Kidney glomerular epithelial cell (primary cell): ENCODE measurements around the gene CALB2.
"Not testable (repeated sequence)": the region's sequence is repeated elsewhere in the genome, so short reads cannot be mapped to it uniquely, and the experiment has no call there.

ENCODE experiments used
- DNase-seq: peaks from one replicate; lab custom pipeline; 2025; lab: John Stamatoyannopoulos, UW

CALB2 gene, protein sequence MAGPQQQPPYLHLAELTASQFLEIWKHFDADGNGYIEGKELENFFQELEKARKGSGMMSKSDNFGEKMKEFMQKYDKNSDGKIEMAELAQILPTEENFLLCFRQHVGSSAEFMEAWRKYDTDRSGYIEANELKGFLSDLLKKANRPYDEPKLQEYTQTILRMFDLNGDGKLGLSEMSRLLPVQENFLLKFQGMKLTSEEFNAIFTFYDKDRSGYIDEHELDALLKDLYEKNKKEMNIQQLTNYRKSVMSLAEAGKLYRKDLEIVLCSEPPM

DNA sequence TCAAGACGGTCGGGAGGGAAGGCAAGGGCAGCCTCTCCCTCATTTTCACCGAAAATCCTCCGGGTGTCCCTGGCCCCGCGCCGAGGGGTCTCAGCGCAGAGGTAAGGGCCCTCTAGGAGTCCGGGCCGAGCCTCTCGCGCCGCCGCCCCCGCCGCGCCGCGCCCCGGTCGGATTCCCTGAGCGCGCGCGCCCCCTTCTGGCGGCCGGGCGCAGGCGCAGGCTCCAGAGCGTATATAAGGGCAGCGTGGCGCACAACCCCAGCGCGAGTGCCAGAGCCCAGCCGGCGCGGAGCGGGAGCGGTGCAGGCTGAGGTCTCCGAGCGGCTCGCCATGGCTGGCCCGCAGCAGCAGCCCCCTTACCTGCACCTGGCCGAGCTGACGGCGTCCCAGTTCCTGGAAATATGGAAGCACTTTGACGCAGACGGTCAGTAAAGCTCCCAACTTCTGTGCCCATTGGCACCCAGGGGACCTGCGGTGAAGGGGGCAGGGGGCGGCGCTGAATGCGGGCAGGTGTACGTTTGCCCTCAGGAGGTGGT lies at the start of gene CALB2:
TSS of gene CALB2 (plus strand) at position 260 of the 535 bp plus-strand sequence. CDS start at position 330, 70 bp downstream.
- DNase-seq = peak; percentile 62

DNA sequence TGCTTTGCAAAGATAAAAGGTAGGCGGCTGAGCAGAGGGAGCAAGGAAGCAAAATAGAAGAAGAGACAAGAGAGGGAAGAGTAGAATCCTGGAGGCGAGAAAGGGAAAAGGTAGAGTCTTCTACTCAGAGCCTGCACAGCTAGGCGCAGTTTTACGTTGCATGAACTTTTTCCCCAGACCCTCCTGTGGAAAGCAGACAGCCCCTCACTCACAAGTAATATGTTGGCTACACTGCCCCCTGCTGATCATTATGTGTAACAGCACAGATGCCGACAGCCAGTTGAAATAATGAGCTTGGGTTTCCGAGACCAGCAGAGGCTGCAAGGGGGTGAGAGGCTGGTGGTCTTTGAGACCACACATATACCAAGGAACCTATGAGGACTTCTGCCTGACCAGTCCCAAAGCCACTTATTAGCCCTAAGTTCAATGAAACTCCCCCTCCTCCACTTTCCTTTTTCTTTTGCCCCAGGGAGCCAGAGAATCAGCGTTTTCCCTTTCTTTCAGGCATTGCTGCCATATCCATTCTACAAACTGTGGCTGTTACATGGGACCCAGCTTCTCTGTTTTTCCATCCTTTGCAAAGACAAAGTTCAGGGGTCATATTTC lies 46.9 kb upstream of the CALB2 start:
- no peak for DNase-seq

DNA sequence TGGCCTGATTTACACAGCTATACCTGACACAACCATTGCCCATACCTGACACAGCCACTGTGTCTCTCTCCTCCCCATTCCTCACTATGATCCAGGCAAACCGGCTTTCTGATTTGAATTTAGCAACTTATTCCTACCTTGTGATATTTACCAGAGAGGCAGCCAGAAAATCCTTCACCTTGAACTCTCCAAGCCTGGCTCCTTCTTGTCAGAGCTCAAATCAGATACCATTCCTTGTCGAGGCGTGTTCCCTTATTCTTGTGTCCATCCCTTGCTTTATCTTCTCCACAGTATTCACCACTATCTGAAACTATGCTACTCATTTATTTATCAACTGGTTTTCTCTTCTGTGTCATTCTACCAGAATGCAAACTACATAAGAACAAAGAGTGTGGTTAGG lies 44.9 kb upstream of the CALB2 start:
- not testable (repeated sequence) for DNase-seq

DNA sequence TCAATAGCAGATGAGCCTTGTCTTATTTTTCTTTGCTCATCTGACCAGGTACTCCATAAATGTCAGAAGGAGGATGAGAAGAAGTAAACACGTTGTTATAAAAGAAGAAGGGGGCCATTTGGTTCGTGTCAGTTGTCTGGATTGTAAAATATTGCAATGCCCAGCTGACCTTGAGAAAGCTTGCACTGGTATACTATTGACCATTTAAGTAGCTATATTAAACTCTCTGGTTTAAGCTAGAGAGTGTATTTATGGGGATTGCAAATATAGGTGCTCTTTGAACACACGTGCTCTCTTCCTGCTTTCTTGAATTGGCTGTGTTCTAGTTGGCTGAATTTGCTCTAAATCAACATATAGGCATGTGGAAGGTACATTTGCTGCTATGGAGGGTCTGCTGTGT lies 43.3 kb upstream of the CALB2 start:
- DNase-seq = no peak

DNA sequence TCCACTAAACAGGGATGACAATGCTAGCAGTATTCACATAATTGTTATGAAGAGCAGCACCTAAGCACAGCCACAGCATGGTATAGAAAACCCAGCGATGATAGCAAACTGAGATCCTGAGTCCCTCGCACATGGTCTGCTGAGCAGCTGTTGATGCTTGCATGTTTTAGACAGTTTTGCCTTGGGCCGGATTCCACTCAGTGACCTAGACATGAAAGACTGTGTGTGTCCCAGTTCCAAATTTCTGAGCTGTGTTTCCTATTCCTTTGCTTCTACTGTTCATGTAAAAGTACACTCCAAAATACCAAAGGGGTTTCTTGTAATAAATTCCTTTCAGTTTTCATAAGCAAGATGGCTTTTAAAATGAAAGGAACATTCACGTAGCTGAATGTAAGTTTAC lies 38.5 kb upstream of the CALB2 start:
- DNase-seq = no peak

DNA sequence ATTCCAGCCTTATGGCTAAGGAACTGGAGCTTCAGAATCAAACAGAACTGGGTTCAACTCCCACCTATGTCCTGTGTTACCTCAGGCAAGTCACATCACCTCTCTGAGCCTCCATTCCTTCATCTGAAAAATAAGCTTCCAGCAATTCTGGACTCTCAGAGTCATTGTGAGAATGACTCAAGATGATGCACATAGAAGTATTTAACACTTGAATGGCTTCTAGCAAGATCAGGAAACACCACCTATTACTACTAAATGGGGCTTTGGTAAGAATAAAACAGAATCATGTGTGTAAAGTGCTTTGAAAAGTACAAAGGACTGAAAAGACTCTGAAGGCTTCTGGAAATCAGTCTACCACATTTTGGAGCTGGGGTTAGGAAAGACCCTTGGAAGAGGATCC lies 30.8 kb upstream of the CALB2 start:
- peak; percentile 1 for DNase-seq

DNA sequence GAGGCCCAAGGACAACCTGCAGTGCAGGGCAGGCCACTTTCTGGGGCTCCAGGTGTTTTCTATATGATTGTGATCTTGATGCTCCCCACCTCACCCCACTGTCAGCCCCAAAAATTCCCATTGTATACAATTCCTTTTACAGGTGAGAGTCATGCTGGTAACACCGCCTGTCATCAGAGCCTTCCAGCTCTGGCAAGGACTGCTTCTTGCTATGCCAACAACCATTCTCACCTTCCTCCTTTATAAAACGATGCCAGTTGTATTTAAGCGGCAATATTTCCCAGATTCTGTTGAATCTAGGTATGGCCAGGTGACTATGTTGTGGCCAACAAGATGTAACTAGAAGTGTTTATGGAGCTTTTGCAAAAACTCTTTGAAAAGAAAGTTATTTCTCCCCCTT lies 30.4 kb upstream of the CALB2 start:
- no peak for DNase-seq

DNA sequence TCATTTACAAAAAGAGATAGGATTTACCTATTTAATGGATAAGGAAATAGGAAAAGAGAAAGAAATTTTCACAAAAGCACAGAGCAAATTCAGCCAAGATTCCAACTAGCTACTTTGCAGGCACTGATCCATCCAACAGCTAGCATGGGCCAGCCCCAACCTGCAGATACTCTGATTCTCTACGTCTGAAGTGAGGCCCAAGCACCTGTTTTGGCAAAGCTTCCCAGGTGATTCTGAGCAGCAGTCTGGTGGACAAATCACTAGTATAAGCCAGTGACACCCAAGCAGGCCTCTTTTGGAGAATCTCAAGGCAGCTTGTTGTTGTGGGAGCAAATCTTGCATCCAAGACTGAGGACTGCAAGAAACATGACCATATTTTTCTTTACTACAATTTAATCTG lies 20.9 kb upstream of the CALB2 start:
- DNase-seq = no peak

DNA sequence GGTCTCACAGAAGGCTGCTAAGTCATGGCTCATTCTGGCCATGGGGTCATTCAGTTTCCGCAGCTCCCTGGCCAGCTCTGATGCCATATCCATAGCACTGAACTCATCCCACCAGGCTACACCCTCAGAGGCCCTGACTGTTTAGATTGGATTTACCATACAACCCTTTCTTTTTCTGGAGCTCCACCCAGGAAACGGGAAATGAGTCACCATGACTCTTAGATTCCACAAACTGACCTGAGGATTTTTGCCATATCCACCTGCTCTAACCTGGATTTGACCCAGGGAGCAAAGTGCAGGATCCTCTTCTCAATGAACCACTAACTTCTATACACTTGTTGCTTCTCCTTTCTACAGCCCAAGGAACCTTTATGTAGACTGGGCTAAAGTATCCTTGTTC lies 20.3 kb upstream of the CALB2 start:
- no peak for DNase-seq

DNA sequence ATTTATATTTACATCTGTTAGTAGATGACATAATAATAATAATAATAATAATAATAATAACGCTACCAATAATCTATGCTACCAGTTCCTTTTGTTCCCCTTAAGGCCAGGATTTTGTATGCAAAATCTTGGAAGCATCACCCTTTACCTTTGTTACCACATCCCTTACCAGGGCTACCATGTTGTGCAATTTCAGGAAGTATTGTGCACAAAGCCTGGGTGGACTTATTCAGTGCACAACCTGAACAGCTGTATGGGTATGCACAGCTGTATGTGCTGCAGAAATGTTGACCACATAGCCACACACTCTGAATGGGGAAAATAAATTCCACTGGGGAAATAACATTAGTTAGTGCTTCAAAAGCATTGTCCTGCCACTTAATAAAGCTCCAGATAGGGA lies 19.9 kb upstream of the CALB2 start:
- DNase-seq = no peak

DNA sequence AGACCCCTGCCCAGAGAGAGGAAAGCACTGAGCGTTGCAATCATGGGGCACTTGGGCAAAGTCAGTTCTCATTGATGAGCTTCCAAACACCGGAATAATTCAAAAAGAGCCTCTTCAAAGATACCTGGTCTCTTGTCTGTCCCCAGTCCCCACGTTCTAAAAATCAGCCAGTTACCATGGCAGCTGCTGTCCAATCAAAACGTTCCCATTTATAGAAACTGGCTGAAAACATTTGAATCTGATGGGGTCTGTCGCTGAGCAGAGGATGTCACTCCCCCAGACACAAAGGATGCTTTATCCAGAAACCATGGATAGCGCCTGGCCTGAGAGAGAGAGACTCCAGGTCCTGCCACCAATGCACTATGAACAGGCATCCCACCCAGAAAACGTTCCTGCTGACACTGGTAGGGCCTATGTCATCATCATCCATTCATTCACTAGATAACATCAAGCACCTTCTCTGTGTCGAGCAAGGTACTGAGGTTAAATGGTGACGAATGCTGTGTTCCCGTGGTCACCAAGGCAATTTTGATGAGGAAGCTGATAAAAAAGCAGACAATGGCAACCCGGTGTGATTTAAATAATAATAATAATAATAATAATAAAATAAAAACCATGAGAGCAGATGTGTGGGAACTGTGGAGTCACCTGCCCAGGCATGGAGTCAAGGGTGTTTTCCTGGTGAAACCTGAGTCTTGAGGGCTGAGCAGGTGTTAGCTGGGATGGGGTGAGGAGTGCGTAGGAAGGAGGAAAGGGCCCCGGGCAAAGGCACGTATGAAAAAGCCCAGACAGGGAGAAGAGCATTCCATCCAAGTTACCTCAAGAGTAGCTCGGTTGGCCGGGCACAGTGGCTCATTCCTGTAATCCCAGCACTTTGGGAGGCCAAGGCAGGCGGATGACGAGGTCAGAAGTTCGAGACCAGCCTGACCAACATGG lies 19.0 kb upstream of the CALB2 start:
- no peak for DNase-seq

DNA sequence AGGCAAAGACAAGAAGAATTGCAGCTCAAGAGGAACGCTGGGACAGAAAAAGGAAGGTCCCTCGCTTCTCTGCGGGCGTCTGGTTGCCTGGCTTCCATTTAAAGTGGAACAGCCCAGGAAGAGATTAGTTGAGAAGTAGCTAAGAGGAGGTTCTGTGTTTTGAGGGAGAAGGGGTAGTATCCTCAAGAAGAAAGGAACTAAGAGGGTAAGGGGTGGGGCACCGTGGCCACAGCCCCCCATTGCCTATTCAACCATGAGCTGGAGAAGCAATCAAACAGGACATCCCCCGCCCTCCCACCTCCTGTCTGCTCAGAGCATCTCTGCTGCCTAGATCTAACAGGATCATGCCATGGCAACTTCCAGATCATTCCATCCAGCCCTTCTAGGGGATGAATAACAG lies 18.1 kb upstream of the CALB2 start:
- no peak for DNase-seq

DNA sequence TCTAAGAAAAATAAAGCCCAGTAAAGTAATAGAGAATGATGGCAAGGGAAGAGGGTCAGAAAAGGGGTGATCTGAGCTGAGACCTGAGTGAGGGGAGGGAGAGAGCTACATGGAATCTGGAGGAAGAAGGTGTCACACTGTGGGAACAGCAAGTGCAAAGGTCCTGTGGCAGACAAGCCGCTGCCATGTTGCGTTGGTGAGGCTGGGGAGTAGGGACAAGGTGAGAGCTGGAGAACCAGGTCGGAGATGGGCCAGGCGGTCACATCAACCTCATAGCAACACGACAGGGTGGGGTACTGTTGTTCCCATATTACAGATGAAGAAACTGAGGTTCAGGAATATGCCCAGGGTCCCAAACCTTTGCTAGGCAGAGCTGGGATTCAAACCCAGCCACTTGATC lies 16.6 kb upstream of the CALB2 start:
- DNase-seq = no peak

DNA sequence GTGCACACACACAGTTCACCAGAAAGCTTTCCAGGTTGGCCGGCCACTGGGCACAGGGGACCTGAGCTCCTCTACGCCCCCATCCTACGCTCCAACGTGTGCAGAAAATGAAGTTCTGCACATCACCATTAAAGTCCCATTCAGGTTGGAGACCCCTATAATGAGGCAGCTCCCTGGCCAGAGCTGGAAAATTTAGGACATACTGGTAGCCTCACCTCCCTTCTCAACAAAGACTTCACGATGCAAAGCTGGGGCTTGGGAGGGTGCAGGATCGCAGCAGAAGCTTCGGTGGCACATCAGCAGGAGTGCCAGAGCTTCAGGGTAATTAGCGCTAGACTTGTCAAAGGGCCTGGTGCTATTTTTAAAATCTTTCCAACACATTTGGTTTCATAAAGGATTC lies 15.4 kb upstream of the CALB2 start:
- no peak for DNase-seq

DNA sequence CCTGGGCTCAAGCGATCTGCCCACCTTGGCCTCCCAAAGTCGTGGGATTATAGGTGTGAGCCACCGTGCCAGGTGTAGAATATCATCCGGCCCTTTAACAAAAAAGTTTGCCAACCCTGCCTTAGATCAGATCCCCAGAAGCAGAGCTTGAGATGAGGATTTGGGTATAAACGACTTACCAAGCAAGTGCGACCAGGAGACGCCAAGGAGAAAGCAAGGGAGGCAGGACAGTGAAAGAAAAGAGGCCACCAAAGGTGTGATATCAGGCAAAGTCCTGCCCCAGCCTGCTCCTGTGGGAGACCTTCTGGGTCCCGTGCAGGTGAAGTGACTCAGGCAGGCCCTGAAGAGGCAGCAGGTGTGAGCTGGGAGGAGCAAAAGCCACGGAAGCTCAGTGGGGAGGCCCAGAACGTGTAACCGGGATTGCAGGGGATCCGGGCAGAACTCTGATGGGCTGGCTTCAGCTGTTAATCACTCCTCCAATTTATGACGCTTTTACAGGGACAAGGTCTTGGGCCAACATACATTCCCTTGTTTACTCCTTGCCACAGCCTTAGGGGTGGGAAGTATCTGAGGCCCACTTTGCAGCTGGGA lies 14.1 kb upstream of the CALB2 start:
- no peak for DNase-seq

DNA sequence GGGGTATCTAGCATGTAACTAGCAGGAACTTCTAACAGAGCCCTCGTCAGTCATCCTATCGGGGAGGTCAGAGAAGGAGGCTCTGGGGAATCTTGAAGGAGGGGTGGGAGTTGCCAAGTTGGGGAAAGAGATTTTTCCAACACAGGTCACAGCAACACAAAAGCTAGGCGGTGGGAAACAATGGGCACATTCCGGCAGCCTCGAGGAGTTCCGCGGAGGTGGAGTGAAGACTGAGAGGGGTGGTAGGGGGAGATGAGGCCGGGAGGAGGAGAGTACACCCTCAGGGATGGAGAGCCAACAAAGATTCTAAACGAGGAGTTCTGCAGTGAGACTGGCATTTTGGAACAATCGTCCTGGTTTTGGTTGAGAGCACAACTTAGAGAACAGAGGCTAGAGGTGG lies 13.5 kb upstream of the CALB2 start:
- no peak for DNase-seq

DNA sequence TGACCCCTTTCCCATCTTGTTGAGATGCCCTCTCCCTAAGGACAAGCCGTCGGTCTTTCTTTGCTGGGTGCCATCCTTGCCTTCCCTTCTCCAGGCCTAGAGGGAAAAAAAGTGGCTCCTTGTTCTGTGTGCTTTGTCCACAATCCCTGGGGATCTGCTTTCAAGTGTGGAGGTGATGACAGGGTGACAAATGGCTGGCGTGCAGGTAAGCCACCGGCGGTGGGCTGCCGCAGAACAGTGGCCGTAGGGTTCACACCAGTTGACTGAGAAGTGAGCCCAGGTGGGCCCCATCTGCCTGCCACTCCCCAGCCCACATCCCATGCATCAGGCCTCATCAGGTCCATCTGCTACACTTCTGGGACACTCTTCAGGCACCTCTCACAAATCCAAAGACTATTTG lies 11.4 kb upstream of the CALB2 start:
- DNase-seq = no peak

DNA sequence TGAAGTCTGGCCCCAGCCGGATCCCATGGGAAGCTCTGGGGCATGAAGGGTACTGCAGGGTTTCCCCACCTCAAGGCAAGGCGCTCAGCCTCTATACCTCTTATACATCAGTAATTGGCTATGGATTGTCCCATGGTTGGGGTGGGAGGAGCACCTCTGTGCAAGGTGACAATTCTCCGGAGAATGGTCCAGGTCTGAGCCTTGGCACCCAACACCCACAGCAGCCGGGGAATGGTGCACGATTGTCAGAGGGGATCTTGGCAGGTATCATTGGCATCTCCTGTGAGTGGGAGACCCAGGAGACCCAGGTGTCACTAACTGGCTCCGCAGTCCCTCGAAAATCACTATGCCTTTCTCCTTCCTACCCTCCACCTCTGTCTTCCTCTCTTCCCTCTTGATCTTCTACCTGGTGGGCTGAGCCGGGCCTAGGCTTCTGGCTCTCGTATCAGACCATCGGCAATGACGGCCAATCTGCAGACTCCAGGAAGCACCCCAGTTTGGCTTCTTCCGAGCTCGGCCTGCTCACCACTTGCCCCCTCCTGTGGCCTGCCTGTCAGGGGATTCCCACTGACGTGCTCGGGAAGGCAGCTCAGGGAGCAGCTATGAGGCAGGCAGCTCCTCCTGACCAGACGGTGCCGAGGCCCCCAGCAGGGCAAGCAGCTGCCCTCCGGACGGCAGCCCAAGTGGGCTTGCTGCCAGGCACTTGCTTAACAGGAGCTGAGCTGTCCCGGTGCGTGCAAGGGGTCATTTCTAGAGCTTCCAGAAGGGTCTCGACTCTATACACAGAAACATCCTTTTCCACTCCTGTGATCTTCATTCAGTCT lies 10.0 kb upstream of the CALB2 start:
- DNase-seq = no peak

DNA sequence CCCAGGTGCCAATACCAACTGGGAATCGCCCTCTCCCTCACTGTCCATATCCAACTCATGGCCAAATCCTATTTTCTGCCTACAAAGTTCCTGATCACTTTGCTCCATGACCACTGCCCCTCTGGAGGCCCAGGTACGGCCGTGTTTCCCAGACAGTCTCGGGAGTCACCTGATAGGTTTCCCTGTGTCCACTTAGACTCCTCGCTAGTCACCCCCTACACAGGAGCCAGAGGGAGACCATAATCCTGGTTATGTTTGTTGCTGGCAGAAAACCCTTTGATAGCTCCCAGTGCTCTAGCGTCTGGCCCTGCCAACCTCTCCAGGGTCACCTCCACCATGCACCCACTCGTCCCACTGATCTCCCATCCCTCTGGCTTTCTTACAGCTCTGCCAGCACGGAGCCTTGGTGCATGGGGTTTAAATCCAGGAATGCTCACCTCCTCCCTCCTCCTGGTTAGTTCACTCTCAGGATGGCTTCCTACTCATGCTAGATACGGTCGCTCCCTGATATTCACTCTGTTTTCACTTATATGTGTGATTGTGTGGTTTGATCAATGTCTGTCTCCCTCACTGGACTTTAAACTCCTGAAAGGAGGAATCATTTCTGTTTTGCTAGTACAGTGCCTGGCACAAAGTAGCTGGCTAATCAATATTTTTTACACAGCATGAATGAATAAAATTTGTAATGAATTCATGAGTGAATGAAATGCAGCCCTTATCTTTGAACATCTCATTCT lies 7.5 kb upstream of the CALB2 start:
- DNase-seq = no peak

DNA sequence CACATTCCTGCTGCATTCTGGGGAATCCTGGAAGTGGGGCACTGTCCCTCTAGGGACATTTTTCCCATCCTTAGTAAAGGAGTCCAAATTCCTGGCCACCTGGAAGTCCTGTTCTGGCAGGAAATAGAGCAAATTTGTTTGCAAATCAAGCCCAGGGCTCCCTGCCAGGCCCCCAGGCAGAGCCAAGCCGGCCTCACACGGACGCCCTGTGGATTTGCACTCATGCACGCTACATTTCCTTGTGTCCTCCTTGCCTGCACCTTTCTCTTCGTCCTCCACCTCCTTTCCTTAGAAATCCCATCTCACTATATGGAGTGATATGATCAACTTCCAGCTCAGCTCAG lies 7.0 kb upstream of the CALB2 start:
- DNase-seq = no peak

DNA sequence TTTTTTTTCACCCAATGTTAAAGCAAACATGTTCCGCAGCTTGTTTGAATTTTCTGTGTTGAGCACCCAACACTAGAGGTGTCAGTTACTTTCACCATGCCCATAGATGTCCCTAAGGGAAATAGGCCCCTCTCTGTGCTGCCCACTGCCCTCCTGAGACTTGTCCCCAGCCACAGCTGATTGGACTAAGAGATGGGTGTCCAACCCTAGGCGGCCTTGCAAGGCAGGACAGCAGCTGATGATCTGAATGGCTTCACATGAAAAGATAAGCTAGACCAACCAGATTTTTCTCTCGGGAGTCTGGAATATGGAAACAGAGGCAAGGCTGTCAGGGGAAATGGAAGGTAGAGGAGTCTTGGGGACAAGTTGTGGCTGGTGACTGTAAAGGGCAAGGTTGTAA lies 6.1 kb upstream of the CALB2 start:
- DNase-seq = no peak
